Vagina (tissue), 2 donors: ENCODE data around the gene PSORS1C1.

ENCODE experiments used
- CTCF ChIP-seq, 3 experiments: fragments of 450-650 bp in 2 of 3; fragments of 200-600 bp in 1 of 3; sonication (generic) in 1 of 3; IDR thresholded peaks; one replicate each; pipeline ENCODE4 v1.5.1; 2017 to 2019; ENCODE audit warnings: antibody characterized with exemption in 3 of 3, mild to moderate bottlenecking in 2 of 3, moderate library complexity in 2 of 3
- POLR2AphosphoS5 ChIP-seq, 2 donors: sonication (generic); formaldehyde crosslinking; IDR thresholded peaks; one replicate each; pipeline ENCODE4 v1.9.0; 2017; ENCODE audit warnings: antibody characterized with exemption in 2 of 2, mild to moderate bottlenecking in 2 of 2, low read depth in 1 of 2; ENCODE audit not compliant: insufficient read depth in 1 of 2

GRCh38 chr6:31170600-31170881 is 55.9 kb downstream of the PSORS1C1 start, which contains the start of gene POU5F1:
- TF ChIP-seq CTCF (IDR thresholded peaks at IDR 0.05) (no peak), POLR2AphosphoS5 (IDR thresholded peaks at IDR 0.05; ENCODE audit: insufficient read depth in 1 of 2, low read depth in 1 of 2) (no peak)
